H1 (cell line): ENCODE data around the gene USP16. TPM values are rescaled to one million over a fixed set of nuclear protein-coding genes. Genes with fewer than 3 reads are reported as not detected.

Experiments used
- CTCF ChIP-seq, 3 experiments: IDR thresholded peaks; 1 replicate in 2 of 3; 2 replicates in 1 of 3; pipeline versions ENCODE4 v1.5.1 to v1.6.1; 2011; ENCODE audit warnings: low read length in 3 of 3, mild to moderate bottlenecking in 3 of 3, inconsistent platforms in 2 of 3, low read depth in 1 of 3, moderate library complexity in 1 of 3; ENCODE audit not compliant: insufficient read depth in 1 of 3; ENCODE audit errors: control extremely low read depth in 1 of 3
- JUND ChIP-seq: IDR thresholded peaks from 2 replicates; pipeline ENCODE4 v1.6.1; 2011; ENCODE audit warnings: mild to moderate bottlenecking, improper control_type of control experiment, low read length
- POLR2AphosphoS5 ChIP-seq: IDR thresholded peaks from 2 replicates; pipeline ENCODE4 v1.6.1; 2011; ENCODE audit warnings: low read depth, low read length
- RBBP5 ChIP-seq: IDR thresholded peaks from 2 replicates; pipeline ENCODE4 v1.7.1; 2012; ENCODE audit warnings: low read depth, mild to moderate bottlenecking, inconsistent platforms, low read length, moderate library complexity, borderline replicate concordance
- SP2 ChIP-seq: IDR thresholded peaks from 2 replicates; pipeline ENCODE4 v1.6.1; 2012; ENCODE audit warnings: mild to moderate bottlenecking, low read length, inconsistent platforms
- polyA plus RNA-seq, 7 experiments: library from polyadenylated mRNA; depleted of rRNA in 3 of 7; stranded (reverse) in 5 of 7; unstranded in 2 of 7; fragments of >200 nt in 5 of 7; fragments of 200-250 nt in 2 of 7; gene quantifications; 1 replicate in 5 of 7; 2 replicates in 1 of 7; 4 replicates in 1 of 7; pipeline versions ENCODE4 v1.2.1 to v1.2.3, GENCODE V29; 2011 to 2013; ENCODE audit warnings: missing spikeins in 2 of 7, mixed read lengths in 2 of 7
- total RNA-seq: library from RNA; stranded (reverse); fragmentation: NEBNext Ultra II Directional; extraction: Animal tissue kit (Norgen Biotek cat#: 25700); gene quantifications from 2 replicates; pipeline ENCODE4 v1.2.1, GENCODE V29; 2021
- TF ChIP-seq, protein P1 (sequence below): fragments of 300-600 bp; sonication (generic); IDR thresholded peaks from 2 replicates; pipeline ENCODE4 v1.7.1; 2012; ENCODE audit warnings: low read length, moderate library complexity, mild to moderate bottlenecking, inconsistent platforms; ENCODE audit not compliant: insufficient replicate concordance
- TF ChIP-seq, protein P2 (sequence below): IDR thresholded peaks from 2 replicates; pipeline ENCODE4 v1.6.1; 2012; ENCODE audit warnings: inconsistent platforms

The USP16 gene
- total and polyA plus RNA-seq, 2 of the 8 experiments (the other 6 are each of a cell fraction or from before 2014, with no cell fraction given), result 3.4 to 19.1 TPM

DNA sequence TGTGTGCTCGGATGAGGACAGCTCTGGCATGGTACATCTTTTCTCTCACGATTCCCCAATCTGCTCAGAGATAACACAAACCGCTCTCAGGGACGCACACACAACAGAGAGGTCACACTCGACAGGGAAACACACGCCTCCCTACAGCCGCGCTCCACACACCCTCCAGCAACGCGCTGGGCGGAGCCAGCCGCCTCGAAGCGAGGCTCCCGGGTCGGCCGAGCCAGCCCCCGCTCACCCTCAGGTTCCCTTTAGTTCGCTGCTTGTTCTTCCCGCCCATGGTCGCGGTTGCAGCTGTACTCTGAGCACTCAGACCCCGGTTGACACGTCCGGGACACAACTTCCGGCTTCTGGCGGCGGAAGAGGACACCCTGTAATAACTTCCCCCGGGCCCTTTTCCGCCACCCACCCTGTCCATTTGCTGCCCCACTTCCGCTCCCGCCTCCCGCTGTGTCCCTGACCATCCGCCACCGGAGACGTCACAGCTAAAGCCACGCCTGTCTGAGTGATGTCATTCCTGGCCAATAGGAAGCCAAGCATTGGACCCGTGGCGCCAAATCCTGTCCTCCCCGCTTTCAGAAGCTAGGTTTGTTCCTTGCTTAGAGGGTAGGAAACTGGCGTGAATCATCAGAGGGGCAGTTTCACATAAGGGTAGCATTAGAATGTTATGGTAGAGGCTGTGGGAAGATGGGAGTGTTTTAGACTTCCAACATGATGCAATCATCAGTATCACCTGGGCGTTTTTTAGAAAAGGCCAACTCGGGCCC is 31.8 kb upstream of the USP16 start, which contains the start of gene LTN1 (continued):
- TF ChIP-seq, protein P1, sequence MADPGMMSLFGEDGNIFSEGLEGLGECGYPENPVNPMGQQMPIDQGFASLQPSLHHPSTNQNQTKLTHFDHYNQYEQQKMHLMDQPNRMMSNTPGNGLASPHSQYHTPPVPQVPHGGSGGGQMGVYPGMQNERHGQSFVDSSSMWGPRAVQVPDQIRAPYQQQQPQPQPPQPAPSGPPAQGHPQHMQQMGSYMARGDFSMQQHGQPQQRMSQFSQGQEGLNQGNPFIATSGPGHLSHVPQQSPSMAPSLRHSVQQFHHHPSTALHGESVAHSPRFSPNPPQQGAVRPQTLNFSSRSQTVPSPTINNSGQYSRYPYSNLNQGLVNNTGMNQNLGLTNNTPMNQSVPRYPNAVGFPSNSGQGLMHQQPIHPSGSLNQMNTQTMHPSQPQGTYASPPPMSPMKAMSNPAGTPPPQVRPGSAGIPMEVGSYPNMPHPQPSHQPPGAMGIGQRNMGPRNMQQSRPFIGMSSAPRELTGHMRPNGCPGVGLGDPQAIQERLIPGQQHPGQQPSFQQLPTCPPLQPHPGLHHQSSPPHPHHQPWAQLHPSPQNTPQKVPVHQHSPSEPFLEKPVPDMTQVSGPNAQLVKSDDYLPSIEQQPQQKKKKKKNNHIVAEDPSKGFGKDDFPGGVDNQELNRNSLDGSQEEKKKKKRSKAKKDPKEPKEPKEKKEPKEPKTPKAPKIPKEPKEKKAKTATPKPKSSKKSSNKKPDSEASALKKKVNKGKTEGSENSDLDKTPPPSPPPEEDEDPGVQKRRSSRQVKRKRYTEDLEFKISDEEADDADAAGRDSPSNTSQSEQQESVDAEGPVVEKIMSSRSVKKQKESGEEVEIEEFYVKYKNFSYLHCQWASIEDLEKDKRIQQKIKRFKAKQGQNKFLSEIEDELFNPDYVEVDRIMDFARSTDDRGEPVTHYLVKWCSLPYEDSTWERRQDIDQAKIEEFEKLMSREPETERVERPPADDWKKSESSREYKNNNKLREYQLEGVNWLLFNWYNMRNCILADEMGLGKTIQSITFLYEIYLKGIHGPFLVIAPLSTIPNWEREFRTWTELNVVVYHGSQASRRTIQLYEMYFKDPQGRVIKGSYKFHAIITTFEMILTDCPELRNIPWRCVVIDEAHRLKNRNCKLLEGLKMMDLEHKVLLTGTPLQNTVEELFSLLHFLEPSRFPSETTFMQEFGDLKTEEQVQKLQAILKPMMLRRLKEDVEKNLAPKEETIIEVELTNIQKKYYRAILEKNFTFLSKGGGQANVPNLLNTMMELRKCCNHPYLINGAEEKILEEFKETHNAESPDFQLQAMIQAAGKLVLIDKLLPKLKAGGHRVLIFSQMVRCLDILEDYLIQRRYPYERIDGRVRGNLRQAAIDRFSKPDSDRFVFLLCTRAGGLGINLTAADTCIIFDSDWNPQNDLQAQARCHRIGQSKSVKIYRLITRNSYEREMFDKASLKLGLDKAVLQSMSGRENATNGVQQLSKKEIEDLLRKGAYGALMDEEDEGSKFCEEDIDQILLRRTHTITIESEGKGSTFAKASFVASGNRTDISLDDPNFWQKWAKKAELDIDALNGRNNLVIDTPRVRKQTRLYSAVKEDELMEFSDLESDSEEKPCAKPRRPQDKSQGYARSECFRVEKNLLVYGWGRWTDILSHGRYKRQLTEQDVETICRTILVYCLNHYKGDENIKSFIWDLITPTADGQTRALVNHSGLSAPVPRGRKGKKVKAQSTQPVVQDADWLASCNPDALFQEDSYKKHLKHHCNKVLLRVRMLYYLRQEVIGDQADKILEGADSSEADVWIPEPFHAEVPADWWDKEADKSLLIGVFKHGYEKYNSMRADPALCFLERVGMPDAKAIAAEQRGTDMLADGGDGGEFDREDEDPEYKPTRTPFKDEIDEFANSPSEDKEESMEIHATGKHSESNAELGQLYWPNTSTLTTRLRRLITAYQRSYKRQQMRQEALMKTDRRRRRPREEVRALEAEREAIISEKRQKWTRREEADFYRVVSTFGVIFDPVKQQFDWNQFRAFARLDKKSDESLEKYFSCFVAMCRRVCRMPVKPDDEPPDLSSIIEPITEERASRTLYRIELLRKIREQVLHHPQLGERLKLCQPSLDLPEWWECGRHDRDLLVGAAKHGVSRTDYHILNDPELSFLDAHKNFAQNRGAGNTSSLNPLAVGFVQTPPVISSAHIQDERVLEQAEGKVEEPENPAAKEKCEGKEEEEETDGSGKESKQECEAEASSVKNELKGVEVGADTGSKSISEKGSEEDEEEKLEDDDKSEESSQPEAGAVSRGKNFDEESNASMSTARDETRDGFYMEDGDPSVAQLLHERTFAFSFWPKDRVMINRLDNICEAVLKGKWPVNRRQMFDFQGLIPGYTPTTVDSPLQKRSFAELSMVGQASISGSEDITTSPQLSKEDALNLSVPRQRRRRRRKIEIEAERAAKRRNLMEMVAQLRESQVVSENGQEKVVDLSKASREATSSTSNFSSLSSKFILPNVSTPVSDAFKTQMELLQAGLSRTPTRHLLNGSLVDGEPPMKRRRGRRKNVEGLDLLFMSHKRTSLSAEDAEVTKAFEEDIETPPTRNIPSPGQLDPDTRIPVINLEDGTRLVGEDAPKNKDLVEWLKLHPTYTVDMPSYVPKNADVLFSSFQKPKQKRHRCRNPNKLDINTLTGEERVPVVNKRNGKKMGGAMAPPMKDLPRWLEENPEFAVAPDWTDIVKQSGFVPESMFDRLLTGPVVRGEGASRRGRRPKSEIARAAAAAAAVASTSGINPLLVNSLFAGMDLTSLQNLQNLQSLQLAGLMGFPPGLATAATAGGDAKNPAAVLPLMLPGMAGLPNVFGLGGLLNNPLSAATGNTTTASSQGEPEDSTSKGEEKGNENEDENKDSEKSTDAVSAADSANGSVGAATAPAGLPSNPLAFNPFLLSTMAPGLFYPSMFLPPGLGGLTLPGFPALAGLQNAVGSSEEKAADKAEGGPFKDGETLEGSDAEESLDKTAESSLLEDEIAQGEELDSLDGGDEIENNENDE, result no peak
- TF ChIP-seq RBBP5, result peak; percentile 89
- TF ChIP-seq CTCF (IDR thresholded peaks at IDR 0.05; ENCODE audit: control extremely low read depth in 1 of 3, insufficient read depth in 1 of 3, low read depth in 1 of 3, low read length in 3 of 3), result no peak
- peak; percentile 45; the same call in 1 of the 2 replicates for TF ChIP-seq SP2
- peak; percentile 89 for TF ChIP-seq JUND
- TF ChIP-seq, protein P2, sequence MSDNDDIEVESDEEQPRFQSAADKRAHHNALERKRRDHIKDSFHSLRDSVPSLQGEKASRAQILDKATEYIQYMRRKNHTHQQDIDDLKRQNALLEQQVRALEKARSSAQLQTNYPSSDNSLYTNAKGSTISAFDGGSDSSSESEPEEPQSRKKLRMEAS, result peak; percentile 57
- peak; percentile 95 for TF ChIP-seq POLR2AphosphoS5
